Erythroblast (primary cell): ENCODE results near the gene RAD51B.
A peak's percentile ranks its signal among the peaks of the same experiment; 100 is the strongest.

ENCODE experiments used
- DNase-seq, 2 experiments: peaks; one replicate each; lab custom pipeline; 2025; lab: John Stamatoyannopoulos, UW
- GATA1 ChIP-seq: IDR thresholded peaks from 2 replicates; pipeline ENCODE4 v1.6.1; 2011; ENCODE audit warnings: low read depth, mild to moderate bottlenecking, control low read depth, low read length, moderate library complexity
- POLR2A ChIP-seq: IDR thresholded peaks from 2 replicates; pipeline ENCODE4 v1.6.1; 2011; ENCODE audit warnings: mild to moderate bottlenecking, low read length

Gene RAD51B

GRCh38 chr14:68630081-68630571 is 810.5 kb downstream of the RAD51B start:
- no peak for DNase-seq
- TF ChIP-seq POLR2A: no peak
- no peak for TF ChIP-seq GATA1

GRCh38 chr14:68630611-68631393 is 811.2 kb downstream of the RAD51B start:
- DNase-seq: no peak
- no peak for TF ChIP-seq GATA1
- no peak for TF ChIP-seq POLR2A

DNA sequence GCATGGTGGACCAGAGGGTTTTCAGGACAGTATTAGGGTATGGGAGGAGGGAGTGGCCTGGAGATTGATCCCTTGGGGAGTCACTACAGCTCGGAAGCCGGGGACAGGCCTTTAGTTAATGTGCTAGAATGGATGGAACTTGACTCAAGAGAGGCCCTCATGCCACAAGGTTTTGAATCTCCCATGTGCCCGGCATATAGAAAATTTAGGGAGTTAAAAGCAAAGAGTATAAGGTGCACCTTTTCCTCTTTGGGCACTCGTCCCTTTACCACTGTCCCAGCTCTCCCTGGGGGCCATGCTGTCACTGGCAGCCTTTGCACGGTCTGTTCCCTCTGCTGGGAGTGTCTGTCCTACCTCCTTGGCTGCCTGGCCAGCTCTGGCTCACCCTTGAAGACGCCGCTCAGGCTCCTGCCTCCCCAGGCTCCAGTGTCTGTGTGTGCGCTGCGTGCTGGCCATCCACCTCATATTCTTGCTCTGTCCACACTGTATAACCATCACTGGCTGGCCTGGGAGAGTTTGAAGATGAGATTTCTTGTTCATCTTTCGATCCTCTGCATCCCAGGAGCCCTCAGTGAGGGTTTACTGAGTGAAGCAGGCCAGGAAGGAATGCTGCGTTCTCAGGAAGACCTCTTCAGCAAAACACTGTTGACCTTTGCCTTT is 811.9 kb downstream of the RAD51B start:
- TF ChIP-seq POLR2A (no peak), GATA1 (no peak)
- DNase-seq: no peak

- TF ChIP-seq POLR2A (no peak), GATA1 (no peak)
- DNase-seq: no peak
Observed at GRCh38 chr14:68632054-68632895, 812.7 kb downstream of the RAD51B start.

DNA sequence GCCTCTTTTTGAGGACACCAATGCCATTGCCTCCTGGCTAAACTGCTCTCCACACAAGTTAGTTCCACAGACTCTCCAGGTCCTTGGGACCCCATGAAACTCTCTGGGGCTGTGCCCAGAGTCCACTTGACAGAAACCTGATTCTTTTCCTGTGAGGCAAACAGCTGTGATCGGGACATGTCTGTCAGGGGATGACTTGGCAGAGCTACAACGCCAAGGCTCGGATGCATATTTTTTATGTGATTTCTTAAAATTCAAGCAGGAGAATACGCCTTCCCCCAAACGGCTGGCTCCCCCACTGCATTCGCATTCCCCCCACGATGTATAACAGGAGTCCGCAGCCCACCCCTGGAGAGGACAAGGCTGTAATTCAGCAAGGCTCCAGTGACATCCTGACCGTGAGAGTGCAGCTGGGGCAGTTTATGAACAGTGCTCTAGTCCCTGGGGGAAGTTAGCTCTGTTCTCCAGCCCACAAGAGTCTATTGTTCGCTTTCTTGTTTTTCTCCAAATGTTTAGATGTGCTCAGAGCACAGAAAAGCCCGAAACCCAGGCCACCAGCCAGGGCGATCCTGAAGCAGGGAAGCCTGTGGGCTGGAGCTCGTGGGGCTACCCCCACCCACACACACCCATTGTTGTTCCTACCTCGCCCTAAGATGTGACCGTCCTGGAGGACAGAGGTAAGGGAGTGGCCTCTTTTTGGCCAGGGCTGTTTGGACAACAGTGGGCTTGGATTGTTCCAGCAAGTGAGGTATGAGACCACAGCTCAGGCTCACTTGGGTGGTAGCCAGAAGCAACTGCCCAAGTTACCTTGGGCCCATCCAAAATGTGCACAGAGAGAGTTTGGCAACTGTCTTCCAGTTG is 813.8 kb downstream of the RAD51B start:
- no peak for DNase-seq
- TF ChIP-seq POLR2A: no peak
- TF ChIP-seq GATA1: no peak

- DNase-seq: no peak
- no peak for TF ChIP-seq POLR2A
- no peak for TF ChIP-seq GATA1
Observed at GRCh38 chr14:68634332-68634731, 814.8 kb downstream of the RAD51B start.

DNA sequence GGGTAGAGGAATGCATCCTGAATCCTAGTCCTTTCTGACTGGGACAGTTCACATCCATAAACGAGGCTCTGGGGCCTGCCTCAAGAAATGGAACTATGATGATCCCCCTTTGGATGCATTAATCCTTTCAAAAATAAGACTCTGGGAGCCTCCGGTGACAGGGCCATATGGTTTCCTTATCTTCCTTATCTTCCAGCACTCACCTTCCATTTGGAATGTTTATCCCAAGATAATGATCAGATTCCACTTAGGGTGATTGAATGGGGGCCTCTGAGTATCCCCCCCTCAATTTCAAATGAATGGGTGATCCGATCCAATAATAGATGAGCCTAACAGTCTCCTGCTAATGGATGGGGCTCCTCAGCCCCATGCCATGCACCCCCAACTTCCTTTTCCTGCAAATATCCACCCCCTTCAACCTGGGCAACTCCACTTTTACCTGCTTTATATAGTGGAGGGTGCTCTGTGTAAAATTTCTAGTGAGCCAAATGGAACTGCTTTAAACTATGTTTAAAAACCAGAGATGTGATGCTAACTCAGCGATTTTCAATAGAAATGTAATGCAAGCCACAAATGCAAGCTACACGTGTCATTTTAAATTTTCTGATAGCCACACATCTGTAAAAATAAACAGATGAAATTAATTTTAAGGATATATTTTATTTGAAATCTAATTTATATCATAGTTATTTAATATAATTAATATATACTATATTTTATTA is 815.5 kb downstream of the RAD51B start:
- DNase-seq: no peak
- TF ChIP-seq POLR2A (no peak), GATA1 (no peak)

- TF ChIP-seq POLR2A (no peak), GATA1 (no peak)
- peak in 1 of 2 experiments; percentile 12 for DNase-seq
Observed at GRCh38 chr14:68636597-68636996, 817.0 kb downstream of the RAD51B start.

GRCh38 chr14:68637106-68638021 is 817.8 kb downstream of the RAD51B start:
- no peak for TF ChIP-seq GATA1
- no peak for TF ChIP-seq POLR2A
- DNase-seq: no peak

- DNase-seq: no peak
- TF ChIP-seq POLR2A (no peak), GATA1 (no peak)
Observed at GRCh38 chr14:68638141-68638999, 818.8 kb downstream of the RAD51B start.
